CD4-positive, alpha-beta T cell treated with Interleukin-15 for 1 hour (primary cell): ENCODE data around the gene KPTN.
"Not testable (repeated sequence)": the region's sequence is repeated elsewhere in the genome, so short reads cannot be mapped to it uniquely, and the experiment has no call there.

Experiments
- DNase-seq: peaks from one replicate; pipeline ENCODE4 v3.0.0-alpha.2; 2020

The KPTN gene

GRCh38 chr19:47490031-47490430, 6.0 kb upstream of the KPTN start:
- DNase-seq, result no peak

GRCh38 chr19:47489072-47489914, 5.3 kb upstream of the KPTN start:
- DNase-seq, result no peak

GRCh38 chr19:47487551-47488515, 3.8 kb upstream of the KPTN start:
- no peak for DNase-seq

GRCh38 chr19:47486900-47487299, 2.9 kb upstream of the KPTN start:
- DNase-seq, result no peak

DNA sequence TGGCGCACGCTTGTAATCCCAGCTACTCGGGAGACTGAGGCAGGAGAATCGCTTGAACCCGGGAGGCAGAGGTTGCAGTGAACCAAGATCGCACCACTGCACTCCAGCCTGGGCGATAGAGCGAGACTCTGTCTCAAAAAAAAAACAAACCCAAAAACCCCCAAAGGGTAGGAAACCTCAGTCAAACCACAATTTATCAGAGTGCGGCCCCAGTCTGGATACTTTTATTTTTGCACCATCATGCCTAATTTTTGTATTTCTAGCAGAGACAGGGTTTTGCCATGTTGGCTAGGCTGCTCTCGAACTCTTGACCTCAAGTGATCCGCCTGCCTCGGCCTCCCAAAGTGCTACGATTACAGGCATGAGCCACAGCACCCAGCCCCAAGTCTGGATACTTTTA, 2.2 kb upstream of the KPTN start:
- not testable (repeated sequence) for DNase-seq

- no peak for DNase-seq
Observed at GRCh38 chr19:47485210-47485609, 1.2 kb upstream of the KPTN start.

DNA sequence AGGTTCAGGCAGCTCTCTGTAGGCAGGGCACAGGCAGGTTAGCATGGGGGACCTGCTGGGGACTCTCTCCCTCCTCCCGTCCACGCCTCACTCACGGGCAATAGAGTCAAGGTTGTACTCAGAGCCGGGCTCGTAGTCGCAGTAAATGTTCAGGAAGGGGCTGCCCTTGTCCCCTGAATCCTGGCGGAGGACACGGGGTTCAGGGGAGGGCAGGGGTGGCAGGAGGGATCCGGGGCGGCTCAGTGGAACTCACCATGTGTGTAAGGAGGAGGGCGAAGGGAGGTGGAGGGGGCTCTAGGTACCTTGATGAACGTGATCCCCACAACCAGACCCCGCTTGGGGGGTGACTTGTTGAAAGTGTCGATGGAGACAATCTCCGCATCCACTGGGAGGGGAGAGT, 819 bp downstream of the KPTN start:
- DNase-seq, result no peak

DNA sequence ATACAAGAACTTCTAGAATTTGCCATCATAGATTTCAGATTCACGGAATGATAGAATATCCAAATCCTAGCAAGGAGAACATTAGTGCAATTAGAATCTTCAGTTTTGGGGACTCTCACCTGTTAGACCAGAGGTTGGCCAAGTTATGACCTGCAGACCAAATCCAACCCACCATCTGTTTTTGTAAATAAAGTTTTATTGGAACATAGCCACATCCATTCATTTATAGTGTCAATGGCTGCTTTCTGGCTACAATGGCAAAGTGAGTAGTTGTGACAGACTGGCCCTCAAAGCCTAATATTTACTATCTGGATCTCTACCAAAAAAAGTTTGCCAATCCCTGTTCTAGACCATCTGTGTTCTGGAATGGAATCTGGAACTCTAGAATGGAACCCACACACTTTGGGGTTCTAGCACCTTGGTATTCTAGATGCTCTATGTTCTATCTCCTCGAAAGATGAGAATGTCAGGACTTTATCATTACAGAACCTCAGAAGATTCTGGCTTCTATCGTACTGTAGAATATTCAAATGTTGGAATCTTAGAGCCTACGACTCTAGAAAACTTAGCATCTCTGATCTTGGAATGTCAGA, 2.5 kb downstream of the KPTN start:
- DNase-seq, result no peak

DNA sequence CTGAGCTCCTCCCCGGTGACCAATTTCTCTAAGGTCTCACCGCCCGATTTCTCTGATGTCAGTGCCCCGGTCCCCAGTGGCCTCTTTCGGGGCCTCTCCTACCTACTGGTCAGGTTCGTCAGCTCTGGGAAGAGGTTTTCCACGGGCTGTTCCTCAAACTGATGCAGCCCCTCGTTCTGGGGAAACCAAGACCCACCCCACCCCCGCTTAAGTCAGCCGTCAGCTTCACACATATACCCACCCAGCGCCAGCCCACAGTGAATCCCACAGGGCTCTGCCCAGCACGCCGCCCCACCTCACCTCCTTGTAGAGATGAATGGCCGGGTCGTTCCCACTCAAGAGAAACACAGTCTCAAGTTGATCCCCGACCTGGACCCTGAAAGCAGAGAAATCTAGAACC, 3.4 kb downstream of the KPTN start:
- DNase-seq, result no peak

DNA sequence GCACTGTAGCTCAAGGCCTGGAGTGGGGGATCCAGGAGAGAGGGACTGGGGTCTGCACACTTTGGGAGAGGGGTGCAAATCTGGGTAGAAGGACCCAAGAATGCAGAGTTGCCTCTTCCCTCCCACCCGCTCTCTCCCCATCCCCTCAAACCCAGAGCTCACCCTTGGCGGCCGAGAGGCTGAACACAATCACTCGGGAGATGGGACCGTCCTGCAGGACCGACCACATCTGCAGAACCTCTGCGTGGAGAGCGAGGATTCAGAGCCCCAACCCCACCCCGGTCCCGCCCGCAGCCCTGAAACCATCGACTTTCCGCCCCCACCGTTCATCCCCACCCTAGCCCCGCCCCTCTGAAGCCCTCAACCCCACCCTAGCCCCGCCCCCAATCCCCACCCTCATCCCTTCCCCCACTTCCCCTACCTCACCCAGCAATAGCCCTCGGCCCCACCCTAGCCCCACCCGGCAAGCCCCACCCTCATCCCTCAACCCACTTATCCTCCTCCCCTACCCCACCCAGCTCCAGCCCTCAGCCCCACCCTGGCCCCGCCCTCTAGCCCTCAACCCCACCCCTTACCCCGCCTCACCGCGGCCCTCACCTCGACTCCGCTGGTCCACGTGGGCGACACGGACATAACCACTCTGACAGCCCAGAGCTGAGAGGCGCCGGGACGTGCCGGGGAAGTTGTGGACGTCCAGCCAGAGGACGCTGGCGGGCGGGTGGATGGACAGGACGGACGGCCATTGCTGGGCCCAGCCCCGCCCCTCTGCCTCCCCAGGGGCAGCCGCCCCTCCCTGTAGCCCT, 4.1 kb downstream of the KPTN start:
- no peak for DNase-seq

GRCh38 chr19:47476438-47476972, 7.5 kb downstream of the KPTN start:
- no peak for DNase-seq

DNA sequence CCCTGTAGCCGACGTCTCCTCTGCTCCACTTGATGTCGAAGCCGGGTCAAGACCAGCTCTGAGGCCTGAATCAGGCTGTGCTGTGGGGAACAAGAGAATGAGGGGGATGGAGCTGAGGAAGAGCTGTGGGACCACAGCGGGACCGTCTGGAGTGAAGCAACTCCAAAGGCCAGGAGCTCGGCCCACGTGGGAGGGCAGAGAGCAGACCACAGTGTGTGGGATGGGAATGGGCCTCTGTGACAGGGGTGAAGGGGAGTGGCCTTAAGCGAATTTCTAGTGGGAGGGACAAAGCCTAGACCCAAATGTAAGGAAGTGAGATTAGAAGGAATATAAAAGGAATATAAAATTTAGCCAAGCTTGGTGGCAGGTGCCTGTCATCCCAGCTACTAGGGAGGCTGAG, 8.6 kb downstream of the KPTN start:
- no peak for DNase-seq

DNA sequence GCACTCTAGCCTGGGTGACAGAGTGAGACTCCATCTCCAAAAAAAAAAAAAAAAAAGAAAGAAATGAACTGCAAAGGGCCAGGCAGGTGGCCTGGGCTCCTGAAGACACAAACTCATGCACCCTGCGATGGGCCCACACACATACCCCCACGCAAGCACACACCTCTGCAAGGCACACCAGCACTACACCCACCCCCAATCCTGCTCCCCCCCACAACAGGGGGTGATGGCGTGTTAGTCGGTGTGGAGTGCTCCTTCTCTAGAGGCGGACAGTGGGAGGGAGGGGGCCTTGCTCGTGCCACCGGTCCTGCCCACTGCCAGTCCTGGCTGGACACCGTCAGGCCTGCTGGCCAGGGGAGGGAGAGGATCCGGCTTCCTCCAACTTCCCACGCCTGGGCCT, 10.7 kb downstream of the KPTN start:
- no peak for DNase-seq

GRCh38 chr19:47471733-47472457, 12.1 kb downstream of the KPTN start, which contains the start of gene SLC8A2:
TSS of gene SLC8A2 (minus strand) at chr19:47471893. CDS start at chr19:47466403, 5,490 bp downstream.
- DNase-seq, result peak; percentile 65

DNA sequence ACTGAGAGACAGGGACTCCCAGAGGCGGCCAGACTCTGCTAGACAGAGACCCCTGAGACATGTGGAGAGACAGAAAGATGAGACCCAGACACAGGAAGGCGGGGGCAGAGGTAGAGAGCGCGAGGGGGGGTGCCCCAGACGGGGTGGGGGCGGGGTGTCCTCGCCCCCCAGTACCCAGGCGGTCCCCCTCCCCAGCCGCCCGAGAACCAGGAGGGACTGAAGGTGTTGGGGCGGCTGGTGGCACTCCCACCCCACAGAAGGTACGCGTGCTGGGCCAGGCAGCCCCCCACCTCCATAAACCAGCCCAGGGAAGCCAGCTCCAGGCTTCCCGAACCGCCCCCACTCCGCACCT, 12.7 kb downstream of the KPTN start:
- DNase-seq, result no peak

DNA sequence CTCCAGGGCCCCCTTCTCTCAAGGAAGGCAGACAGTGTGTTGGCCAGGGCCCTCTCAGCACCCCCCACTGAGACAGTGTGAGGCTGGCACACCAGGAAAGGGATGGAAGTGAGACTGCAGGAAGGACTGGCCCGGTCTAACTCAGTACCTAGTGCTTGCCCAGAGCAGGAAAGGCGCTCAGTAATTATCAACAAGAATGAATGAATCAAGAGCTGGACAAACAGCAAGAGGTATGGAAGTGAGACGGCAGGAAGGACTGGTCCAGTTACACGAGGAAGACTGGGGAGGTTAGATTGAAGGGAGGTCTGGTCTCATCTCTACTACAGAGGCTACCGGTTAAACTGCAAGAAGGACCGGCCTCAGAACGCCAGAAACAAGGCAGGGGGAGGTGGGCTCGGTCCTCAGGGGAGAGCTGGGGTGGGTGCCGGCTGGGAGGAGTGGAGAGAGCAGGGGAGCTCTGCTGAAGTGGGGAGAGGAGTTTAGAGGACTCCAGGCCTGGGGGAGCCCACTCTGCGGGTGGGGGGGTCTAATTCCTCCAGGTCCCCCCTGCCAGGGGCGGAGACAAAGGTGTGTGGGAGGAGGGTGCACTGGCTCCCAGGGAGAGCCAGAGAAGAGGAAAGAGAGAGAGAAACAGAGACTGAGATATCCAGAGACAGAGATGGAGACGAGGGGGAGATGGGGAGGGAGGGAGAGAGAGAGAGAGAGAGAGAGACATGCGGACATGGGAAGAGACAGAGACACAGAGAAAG, 13.4 kb downstream of the KPTN start:
- DNase-seq, result no peak

DNA sequence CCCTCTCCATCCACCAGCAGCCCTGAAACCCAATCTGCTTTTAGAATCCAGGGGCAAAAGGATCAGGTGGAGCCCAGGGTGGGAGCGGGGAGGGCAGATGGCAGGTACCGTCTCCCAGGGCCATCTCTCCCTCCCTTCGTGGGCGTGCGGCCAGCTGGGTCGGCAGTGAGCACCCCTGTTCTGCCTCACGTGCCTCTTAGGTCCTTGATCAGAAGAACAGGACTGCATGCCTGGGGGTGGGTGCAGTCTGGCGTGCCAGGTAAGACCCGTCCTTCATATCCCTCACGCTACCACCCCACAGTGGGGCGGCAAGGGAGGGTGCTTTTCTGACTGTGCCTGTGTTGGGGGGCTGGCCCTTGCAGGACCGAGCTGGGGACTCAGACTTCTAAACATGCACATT, 14.3 kb downstream of the KPTN start:
- no peak for DNase-seq

- no peak for DNase-seq
Observed at GRCh38 chr19:47469363-47469700, 14.7 kb downstream of the KPTN start.

DNA sequence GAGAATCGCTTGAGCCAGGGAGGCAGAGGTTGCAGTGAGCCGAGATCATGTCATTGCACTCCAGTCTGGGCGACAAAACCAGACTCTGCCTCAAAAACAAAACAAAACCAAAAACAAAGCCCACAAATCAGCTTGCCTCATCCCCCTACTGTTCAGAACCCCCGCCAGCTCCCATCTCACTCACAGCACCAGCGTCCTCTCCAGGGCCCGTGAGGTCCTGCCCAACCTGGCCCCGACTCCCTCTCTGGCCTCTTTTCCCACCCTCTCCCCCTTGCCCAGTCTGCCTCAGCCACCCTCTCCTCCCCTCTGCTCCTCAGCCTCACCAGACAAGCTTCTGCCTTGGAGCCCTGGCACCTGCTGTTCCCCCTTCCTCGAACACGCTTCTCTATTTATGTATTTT, 16.1 kb downstream of the KPTN start:
- no peak for DNase-seq

GRCh38 chr19:47465957-47466356, 18.1 kb downstream of the KPTN start:
- no peak for DNase-seq
